NB4 (cell line): ENCODE data around the gene CDH10.

ENCODE experiments used
- DNase-seq: peaks from one replicate; pipeline ENCODE4 v3.0.0; 2010; ENCODE audit warnings: low read depth
- H3K4me3 ChIP-seq: one replicate; pipeline ENCODE4 v1.5.1; 2011; ENCODE audit warnings: mild to moderate bottlenecking, low read depth, low read length, moderate library complexity
- MYC ChIP-seq: IDR thresholded peaks from 2 replicates; pipeline ENCODE4 v1.6.1; 2011; ENCODE audit warnings: low read depth, low read length
- POLR2A ChIP-seq: IDR thresholded peaks from 2 replicates; pipeline ENCODE4 v1.6.1; 2011; ENCODE audit warnings: mild to moderate bottlenecking; ENCODE audit not compliant: insufficient read length; ENCODE audit errors: extremely low read depth
- TF ChIP-seq, protein P1 (sequence below): IDR thresholded peaks from 2 replicates; pipeline ENCODE4 v1.6.1; 2011; ENCODE audit warnings: low read depth, low read length
- TF ChIP-seq, protein P2 (sequence below): IDR thresholded peaks from one replicate; pipeline ENCODE4 v1.5.1; 2012; ENCODE audit warnings: low read depth, low read length

The CDH10 gene

GRCh38 chr5:24535646-24536045, 109.1 kb downstream of the CDH10 start:
- H3K4me3 ChIP-seq: no peak overlapping the region
- DNase-seq: peak; percentile 2
- TF ChIP-seq, protein P1, sequence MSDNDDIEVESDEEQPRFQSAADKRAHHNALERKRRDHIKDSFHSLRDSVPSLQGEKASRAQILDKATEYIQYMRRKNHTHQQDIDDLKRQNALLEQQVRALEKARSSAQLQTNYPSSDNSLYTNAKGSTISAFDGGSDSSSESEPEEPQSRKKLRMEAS: no peak
- TF ChIP-seq POLR2A (no peak), MYC (no peak)
- TF ChIP-seq, protein P2, sequence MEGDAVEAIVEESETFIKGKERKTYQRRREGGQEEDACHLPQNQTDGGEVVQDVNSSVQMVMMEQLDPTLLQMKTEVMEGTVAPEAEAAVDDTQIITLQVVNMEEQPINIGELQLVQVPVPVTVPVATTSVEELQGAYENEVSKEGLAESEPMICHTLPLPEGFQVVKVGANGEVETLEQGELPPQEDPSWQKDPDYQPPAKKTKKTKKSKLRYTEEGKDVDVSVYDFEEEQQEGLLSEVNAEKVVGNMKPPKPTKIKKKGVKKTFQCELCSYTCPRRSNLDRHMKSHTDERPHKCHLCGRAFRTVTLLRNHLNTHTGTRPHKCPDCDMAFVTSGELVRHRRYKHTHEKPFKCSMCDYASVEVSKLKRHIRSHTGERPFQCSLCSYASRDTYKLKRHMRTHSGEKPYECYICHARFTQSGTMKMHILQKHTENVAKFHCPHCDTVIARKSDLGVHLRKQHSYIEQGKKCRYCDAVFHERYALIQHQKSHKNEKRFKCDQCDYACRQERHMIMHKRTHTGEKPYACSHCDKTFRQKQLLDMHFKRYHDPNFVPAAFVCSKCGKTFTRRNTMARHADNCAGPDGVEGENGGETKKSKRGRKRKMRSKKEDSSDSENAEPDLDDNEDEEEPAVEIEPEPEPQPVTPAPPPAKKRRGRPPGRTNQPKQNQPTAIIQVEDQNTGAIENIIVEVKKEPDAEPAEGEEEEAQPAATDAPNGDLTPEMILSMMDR: no peak

DNA sequence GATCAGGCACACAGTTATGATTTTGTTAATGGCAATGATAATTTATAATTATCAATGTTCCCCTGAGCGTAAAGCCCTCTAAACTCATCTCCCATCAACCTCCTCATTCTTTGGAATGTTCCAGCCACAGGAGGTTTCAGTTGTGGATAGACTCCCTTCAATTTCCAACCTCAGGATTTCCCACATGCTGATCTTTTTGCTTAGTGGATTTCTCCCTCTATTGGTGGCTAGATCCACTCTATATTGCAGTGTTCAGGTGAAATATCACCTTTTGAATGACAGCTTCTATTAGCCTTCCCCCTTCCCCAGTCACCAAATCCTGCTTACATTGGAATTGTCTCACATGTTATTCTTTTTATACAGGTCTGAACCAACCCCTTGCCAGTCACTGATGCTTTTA, 113.9 kb downstream of the CDH10 start:
- no peak for DNase-seq
- H3K4me3 ChIP-seq: no peak overlapping the region
- TF ChIP-seq POLR2A (no peak), MYC (no peak)
- TF ChIP-seq, protein P2: no peak
- TF ChIP-seq, protein P1: no peak

DNA sequence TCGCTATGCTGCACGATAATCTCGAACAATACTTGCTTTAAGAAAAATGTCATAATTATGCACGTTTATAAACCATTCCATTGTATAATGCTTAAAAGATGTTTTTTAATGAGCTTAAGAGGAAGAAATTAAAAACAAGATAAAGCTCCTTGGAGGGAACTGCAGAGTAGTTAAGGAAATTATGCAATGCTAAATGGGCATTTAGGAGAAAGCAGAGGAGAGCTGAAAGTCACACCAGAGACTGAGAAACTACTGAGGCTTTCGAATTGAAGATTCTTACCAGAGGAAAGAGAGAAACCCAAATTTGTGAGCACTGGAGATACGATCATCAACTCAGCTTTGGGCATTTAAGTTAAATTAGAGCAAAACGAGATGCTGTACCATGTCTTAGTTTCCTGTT, 119.4 kb downstream of the CDH10 start:
- no peak for DNase-seq
- no peak overlapping the region for H3K4me3 ChIP-seq
- TF ChIP-seq, protein P1: no peak

GRCh38 chr5:24512423-24512822, 132.4 kb downstream of the CDH10 start:
- H3K4me3 ChIP-seq: no peak overlapping the region
- no peak for DNase-seq
- TF ChIP-seq, protein P1: no peak
- no peak for TF ChIP-seq MYC
- no peak for TF ChIP-seq POLR2A
- TF ChIP-seq, protein P2: no peak

GRCh38 chr5:24510523-24510988, 134.2 kb downstream of the CDH10 start:
- H3K4me3 ChIP-seq: no peak overlapping the region
- DNase-seq: no peak
- TF ChIP-seq, protein P2: no peak
- no peak for TF ChIP-seq POLR2A

DNA sequence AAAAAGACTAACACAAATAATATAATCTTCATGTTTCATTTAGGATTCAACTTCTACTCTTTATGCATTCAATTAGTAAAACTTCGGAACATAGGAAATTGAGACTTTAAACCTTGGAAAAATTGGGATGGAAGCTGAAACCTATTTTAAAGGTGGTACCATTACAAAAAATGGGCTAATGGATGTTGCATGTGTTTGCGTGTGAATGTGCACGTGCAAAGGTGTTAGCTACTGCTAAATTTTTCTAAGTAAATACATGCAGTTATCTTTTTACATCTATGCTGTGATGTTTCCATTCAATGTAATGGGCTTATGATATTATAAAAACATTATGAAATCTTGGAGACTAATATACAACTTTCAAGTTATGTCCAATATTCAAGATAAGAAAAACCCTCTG, 134.8 kb downstream of the CDH10 start:
- H3K4me3 ChIP-seq: no peak overlapping the region
- TF ChIP-seq, protein P2: no peak
- TF ChIP-seq, protein P1: no peak
- no peak for TF ChIP-seq MYC
- TF ChIP-seq POLR2A: no peak
- DNase-seq: no peak
